Cardiac muscle cell (in vitro differentiated cells and primary cell): ENCODE measurements around the gene ERAP2. TPM values are rescaled to one million over a fixed set of nuclear protein-coding genes. Genes with fewer than 3 reads are reported as not detected.
A peak's percentile ranks its signal among the peaks of the same experiment; 100 is the strongest.

Source experiments
- DNase-seq, 2 donors: peaks; one replicate each; pipeline versions ENCODE4 v3.0.0 to v3.0.0-alpha.2; 2010 to 2017; ENCODE audit warnings: low read depth in 1 of 2, low spot score in 1 of 2
- H3K27ac ChIP-seq: fragments of 200-600 bp; sonication (generic); 2 replicates; pipeline ENCODE4 v1.5.1; 2016
- H3K27me3 ChIP-seq: fragments of 200-600 bp; sonication (generic); 2 replicates; pipeline ENCODE4 v1.6.0; 2016; ENCODE audit warnings: control low read depth
- H3K36me3 ChIP-seq: fragments of 200-600 bp; sonication (generic); 2 replicates; pipeline ENCODE4 v1.5.1; 2016; ENCODE audit warnings: control low read depth
- H3K4me1 ChIP-seq: fragments of 200-600 bp; sonication (generic); 2 replicates; pipeline ENCODE4 v1.8.1; 2017; ENCODE audit warnings: low read depth, mild to moderate bottlenecking, mixed run types
- H3K4me3 ChIP-seq: fragments of 200-600 bp; sonication (generic); 2 replicates; pipeline ENCODE4 v1.5.1; 2016; ENCODE audit warnings: mild to moderate bottlenecking
- H3K9me3 ChIP-seq: fragments of 200-600 bp; sonication (generic); 2 replicates; pipeline ENCODE4 v1.5.1; 2017; ENCODE audit warnings: low read depth, mild to moderate bottlenecking, control low read depth
- polyA plus RNA-seq: library from polyadenylated mRNA; unstranded; fragments of >200 nt; fragmentation: Nextera tagmentation; extraction: Ambion mirVana; gene quantifications from 2 replicates; pipeline ENCODE4 v1.2.1, GENCODE V29; 2016
- total RNA-seq: library from RNA; depleted of rRNA; stranded (reverse); fragments of >200 nt; gene quantifications from 2 replicates; pipeline ENCODE4 v1.2.3, GENCODE V29; 2016
- TF ChIP-seq, protein P1 (sequence below): IDR thresholded peaks from 2 replicates; pipeline ENCODE4 v1.5.1; 2012; ENCODE audit warnings: low read depth, mild to moderate bottlenecking, low read length

Gene ERAP2
- total and polyA plus RNA-seq, 2 experiments from 2014 or later, result 0.35 TPM; not detected in 1

DNA sequence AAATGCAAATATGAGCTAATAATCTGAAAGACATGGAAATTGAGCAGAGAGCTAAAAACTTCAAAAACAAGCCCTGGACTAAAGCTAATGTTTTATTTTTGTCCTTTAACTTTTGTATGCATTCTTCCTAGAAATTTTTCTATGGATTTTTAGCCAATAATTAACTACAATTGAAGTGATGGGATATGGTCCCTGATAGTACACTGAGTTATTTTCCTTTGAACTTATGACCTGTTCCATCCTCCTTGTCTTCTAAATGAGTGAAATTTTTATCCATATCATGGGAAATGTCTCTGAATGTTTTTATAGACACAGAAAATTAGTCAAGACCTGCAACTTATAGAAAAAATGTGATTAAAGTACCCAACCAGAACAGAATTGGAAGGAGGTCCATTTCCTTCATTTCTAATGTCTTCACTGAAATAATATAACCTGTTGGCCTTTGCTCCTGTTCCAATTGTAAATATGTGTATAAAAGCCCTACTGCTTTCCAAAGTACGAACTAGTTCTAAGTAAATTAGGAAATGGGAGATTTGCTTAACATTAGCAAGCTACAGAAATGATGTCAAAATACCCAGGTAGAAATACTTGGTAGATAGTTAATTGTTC is 11.3 kb upstream of the ERAP2 start:
- no peak overlapping the region for H3K27ac ChIP-seq
- DNase-seq, result no peak
- peaks cover 5% of the 10 kb centered on the region for H3K4me1 ChIP-seq
- TF ChIP-seq, protein P1, sequence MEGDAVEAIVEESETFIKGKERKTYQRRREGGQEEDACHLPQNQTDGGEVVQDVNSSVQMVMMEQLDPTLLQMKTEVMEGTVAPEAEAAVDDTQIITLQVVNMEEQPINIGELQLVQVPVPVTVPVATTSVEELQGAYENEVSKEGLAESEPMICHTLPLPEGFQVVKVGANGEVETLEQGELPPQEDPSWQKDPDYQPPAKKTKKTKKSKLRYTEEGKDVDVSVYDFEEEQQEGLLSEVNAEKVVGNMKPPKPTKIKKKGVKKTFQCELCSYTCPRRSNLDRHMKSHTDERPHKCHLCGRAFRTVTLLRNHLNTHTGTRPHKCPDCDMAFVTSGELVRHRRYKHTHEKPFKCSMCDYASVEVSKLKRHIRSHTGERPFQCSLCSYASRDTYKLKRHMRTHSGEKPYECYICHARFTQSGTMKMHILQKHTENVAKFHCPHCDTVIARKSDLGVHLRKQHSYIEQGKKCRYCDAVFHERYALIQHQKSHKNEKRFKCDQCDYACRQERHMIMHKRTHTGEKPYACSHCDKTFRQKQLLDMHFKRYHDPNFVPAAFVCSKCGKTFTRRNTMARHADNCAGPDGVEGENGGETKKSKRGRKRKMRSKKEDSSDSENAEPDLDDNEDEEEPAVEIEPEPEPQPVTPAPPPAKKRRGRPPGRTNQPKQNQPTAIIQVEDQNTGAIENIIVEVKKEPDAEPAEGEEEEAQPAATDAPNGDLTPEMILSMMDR, result no peak
- H3K4me3 ChIP-seq, result no peak overlapping the region
- H3K36me3 ChIP-seq, result no peaks in the 10 kb centered on the region
- H3K9me3 ChIP-seq, result no peaks in the 10 kb centered on the region
- H3K27me3 ChIP-seq, result no peaks in the 10 kb centered on the region

DNA sequence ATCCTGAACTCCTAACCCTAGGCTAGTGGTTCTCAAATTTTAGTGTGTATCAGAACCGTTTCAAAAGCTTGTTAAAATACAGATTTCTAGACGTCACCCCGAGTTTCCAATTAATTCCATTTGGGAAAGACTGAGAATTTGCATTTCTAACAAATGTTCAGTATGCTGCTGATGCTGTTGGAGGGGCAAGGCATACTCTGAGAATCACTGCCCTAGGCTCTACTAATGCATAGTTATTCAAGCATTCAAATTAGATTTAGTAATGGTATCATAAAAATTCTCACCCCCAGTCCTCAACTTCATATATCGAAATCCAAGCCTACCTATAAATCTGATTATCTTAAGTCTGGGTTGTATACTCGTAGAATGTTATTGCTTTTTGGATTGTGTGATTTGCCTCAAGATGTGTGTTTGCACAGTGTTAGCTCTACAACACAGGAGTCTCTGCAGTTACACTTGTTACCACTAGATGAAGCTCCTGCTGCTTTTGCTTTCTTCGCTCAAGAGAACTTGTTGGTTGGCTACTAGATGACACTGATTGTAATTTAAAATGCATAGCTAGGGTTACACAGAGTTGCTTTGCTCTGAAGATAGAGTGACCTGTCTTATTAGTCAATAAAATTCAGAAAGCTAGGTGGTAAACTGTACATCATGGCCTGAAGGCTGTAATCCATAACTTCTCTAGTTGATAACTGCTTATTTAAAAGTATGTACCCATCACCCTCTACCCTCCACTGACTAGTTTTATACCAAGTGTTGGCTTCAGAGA is 7.5 kb upstream of the ERAP2 start:
- TF ChIP-seq, protein P1, result peak; percentile 98
- H3K4me3 ChIP-seq, result no peak overlapping the region
- H3K27me3 ChIP-seq, result no peaks in the 10 kb centered on the region
- no peak overlapping the region for H3K27ac ChIP-seq
- peak; percentile 70 to 83 for DNase-seq
- no peaks in the 10 kb centered on the region for H3K9me3 ChIP-seq
- peaks cover 5% of the 10 kb centered on the region for H3K4me1 ChIP-seq
- H3K36me3 ChIP-seq, result no peaks in the 10 kb centered on the region

DNA sequence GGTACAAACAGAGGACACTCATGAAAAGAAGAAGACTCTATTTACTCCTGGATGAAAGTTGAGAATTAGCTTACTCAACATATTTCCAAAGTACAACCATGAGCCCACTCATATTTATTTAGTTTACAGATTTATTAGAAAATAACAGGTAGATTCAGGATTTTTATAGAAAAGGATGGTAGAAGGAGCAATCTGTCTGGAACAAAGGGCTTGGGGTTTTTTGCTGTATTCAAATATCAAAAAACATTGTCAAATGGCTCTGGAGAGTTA is 7.0 kb upstream of the ERAP2 start:
- no peak overlapping the region for H3K4me3 ChIP-seq
- no peaks in the 10 kb centered on the region for H3K9me3 ChIP-seq
- TF ChIP-seq, protein P1, result no peak
- H3K36me3 ChIP-seq, result no peaks in the 10 kb centered on the region
- DNase-seq, result no peak
- peaks cover 5% of the 10 kb centered on the region for H3K4me1 ChIP-seq
- no peak overlapping the region for H3K27ac ChIP-seq
- no peaks in the 10 kb centered on the region for H3K27me3 ChIP-seq

DNA sequence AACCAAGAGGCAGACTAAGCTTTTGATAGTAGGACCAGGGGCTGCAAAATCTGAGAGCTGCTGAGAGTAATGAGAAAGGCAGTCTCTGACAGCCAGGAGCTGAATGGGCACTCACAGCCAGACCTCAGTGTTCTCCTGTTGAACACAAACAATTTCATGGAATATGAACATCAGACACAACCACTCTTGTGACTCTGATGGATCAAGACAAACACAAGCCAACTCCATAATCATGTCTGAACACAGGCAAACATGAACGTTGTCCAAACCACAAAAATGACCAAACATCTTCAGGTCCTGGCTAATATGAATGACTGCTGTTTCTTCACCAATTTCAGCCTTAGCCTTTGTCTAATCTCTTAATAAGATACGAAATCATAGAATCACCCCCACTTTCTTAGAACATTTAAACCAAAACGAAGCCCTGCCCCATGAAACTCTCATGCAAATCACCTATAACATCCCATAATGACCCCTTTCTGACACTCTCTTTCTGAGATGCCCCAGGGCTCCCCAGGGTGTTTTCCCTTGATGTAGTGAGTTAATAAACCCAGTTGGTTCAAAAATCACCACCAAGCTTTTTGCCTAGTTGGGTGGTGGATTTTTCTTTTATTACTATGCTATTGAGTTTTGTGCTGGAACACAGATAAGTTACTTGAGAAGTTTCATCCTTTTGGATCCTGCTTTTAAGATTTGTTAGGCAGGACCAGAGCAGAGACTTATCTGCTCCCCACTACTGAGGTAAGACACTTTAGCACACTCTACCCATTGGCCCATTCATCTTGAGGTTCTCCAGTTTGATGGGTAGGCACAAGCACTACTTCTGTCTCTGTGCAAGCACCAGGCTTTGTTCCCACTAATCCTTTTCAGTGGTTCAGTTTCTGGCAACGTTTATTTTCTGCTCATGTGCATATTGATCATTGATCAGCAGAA is 5.9 kb upstream of the ERAP2 start:
- DNase-seq, result peak in 1 of 2 donors; percentile 25
- Histone ChIP-seq H3K36me3 (no peaks in the 10 kb centered on the region), H3K4me1 (peaks cover 5% of the 10 kb centered on the region), H3K27ac (no peak overlapping the region), H3K27me3 (no peaks in the 10 kb centered on the region), H3K9me3 (no peaks in the 10 kb centered on the region), H3K4me3 (no peak overlapping the region)
- TF ChIP-seq, protein P1, result no peak

DNA sequence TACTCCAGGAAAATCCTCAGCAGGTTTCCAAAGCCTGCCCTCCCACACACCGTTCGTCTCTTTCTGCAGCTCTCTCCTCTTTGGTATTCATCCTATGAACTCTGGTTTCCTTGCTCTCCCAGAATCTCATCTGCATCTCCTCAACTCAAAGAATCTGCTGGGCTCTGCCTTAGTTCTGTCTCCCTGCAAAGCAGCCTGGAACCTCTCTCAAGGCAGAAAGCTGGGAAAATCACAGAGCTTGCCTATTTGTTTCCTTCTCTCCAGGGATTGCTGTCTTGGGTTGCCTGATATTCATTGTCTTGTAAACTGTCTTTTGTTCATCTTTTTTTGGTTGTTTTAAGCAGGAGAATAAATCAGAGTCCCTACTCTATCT is 5.3 kb upstream of the ERAP2 start:
- no peak overlapping the region for H3K27ac ChIP-seq
- DNase-seq, result no peak
- H3K27me3 ChIP-seq, result no peaks in the 10 kb centered on the region
- H3K36me3 ChIP-seq, result no peaks in the 10 kb centered on the region
- H3K4me1 ChIP-seq, result peaks cover 7% of the 10 kb centered on the region
- no peak overlapping the region for H3K4me3 ChIP-seq
- H3K9me3 ChIP-seq, result no peaks in the 10 kb centered on the region
- TF ChIP-seq, protein P1, result no peak
